HL-60/S4 treated with phorbol 12-myristate 13-acetate at 8.2 ng/mL for 4 days and 3 days (cell line): ENCODE measurements around the gene DDIT3.

Source experiments
- in situ Hi-C: fragments of 300-500 bp; cut with MboI; formaldehyde crosslinking; loops from 2 replicates; pipeline ENCODE4 v1.15.0; 2022; ENCODE audit warnings: low sequenced_read_pairs

The DDIT3 gene

DNA sequence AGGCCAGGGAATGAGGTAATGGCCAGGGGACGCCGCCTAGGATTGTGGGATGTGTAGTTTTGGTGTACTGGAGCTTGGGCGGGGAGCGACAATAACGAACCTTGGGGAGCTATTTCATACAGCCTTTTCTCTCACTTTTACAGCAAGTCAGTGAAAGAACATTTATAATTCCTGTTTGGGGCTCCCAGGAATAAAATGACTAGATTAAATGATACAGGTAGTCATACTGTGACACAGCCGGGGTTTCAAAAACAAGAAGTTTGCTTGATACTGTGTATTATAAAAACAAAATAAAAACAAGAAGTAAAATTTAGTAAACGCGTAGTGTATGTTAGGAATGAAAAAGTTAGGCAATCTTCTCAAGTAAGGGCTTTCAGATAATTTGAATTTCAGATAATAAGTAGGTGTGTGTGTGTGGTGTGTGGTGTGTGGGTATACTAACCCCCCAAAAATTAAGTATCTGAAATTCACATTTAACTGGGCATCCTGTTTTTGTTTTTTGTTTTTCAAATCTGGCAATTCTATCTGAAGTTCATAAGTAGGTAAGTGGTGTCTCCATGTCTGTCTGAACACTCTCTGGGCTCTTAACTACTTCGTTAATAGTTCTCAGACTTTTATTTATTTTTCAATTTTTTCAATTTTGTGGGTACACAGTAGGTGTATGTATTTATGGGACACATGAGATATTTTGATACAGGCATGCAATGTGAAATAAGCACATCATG, 27.1 kb upstream of the DDIT3 start:
- in situ Hi-C loops = no loop called here

GRCh38 chr12:57546438-57547287, 26.3 kb upstream of the DDIT3 start, which contains the start of gene DCTN2:
DCTN2 (minus strand) TSS chr12:57547192; CDS start chr12:57547063, 129 bp downstream.
- in situ Hi-C loops = no loop called here

- in situ Hi-C loops = no loop called here
Observed at GRCh38 chr12:57545809-57546437, 25.6 kb upstream of the DDIT3 start.

DNA sequence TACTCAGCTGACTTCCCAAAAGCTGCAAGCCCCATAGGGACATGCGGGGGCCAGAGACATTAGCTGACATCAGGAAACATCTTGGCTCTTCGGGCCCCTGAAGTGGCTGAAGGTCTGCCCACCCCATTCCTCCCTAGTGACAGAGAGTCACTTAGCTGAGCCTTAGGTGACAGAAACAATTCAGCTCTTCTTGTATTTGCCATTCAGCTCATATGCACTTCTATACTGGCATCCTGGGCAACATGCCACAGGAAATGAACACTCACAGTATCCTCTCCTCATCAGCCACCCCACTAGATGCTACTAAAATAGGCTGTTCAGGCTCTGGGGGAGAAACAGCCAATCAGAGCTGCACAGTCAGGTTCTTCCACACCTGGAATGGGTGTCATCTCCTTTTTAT, 23.3 kb upstream of the DDIT3 start:
- in situ Hi-C loops = no loop called here

- in situ Hi-C loops = no loop called here
Observed at GRCh38 chr12:57541717-57542116, 21.4 kb upstream of the DDIT3 start.

DNA sequence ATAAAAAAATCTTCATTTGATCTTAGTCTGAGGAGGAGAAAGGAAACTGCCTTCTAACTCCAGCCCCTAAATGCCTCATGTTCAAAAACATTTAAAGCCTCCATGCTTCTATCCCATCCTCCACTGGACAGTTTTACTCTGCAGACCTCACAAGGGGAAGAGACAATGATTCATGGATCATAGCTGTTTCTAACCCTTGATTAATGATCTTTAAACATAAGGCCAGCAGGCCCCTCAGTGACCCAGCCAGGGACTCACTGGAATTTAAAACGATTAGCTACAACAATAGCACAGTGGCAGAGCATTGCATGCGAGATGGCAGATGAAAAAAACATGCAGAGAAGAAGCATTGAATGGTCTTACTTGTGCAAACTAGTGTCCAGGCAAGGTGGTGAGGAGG, 20.7 kb upstream of the DDIT3 start:
- in situ Hi-C loops = no loop called here

- in situ Hi-C loops = no loop called here
Observed at GRCh38 chr12:57539134-57539768, 18.9 kb upstream of the DDIT3 start.

- in situ Hi-C loops = no loop called here
Observed at GRCh38 chr12:57536597-57536942, 16.3 kb upstream of the DDIT3 start.

DNA sequence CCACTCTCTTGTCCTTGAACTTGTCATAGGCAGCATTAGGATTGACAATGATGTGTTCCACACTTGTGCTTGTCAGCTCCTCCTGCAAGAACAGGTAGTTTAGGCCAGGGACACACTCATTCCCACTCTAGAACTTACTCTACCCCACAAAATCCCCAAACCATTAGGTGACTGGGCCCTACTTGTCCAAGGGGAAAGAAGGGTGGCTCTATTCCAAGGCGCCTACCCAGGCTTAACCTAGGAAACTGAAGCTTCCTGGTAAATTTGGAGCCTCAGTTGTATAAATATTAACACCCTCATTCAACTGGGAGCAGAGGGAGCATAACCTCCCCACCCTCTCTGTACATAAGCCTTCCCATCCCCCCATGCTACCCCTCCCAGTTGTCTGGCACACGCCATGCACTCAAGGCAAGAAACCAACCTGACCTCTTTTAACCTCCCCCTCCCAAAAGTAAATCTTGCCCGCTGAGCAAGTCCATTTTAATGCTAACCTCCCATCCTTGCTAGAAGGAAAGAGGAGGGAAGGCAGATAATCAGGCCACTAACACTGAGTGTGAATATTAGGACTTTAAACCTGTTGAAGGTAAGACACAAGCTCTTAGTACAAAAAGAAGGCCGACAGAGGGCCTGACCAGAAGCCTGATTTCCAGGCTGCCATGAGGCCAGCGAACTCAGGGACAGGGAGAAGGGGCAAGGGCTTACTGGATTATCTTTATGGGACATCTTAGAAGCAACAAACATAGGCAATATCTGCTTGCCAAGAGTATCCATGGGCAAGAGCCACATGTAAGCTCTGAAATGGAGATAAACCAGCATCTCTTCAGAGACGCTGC, 15.7 kb upstream of the DDIT3 start:
- in situ Hi-C loops = no loop called here

GRCh38 chr12:57534991-57535543, 14.8 kb upstream of the DDIT3 start:
- in situ Hi-C loops = no loop called here

DNA sequence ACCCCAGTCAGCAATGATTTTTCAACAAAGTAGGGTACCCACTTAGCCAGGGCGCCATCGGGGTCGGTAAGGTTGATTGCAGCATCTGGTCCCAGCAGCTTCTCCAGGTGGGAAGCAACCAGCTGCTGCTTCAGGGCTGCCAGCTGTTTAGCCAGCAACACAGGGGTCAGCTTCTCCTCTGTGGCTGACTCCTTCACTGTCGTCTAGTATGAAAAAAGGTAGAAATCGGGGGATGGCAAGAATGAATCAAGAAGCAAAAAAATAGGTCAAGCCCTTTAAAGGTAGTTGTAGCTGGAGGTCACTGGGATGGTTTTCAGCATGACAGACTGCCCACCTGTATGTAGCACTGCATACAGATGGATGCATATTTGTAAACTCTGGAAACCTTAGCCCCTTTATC, 13.9 kb upstream of the DDIT3 start:
- in situ Hi-C loops = no loop called here

- in situ Hi-C loops = no loop called here
Observed at GRCh38 chr12:57533108-57533507, 12.8 kb upstream of the DDIT3 start.

- in situ Hi-C loops = no loop called here
Observed at GRCh38 chr12:57531836-57532235, 11.5 kb upstream of the DDIT3 start.

DNA sequence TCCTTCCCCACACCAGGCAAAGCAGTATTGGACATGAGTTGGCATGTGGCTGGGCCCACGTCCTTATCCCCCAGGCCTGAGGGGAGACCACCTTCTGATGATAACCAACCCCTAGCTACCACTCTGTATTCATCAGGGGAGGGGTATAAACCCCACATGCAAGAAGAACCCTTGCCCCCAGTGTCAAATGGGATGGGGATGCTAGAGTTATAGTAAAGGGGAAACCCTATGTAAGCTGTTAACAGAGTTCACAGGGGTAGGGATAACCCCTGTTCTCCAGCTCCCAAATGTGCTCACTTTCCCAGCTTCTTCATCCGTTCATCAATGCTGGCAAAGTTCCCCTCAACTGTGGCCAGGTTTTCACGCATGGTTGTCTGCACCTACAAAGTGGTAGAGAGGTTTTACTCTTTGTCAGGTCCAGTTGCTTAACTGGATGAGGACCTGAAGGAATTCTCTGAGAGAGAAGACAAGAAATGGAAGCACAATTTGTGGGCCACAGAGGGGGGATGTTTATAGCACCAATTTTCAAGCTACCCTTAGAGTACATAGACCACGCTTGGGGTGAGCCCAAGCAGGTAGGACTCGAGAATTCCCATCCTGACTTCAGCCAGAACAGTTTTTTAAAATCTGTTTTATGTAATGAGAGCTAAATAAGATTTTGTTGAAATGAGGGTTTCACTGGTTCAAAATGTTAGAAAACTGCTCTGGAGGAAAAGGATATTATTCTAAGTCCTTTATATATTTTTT, 10.3 kb upstream of the DDIT3 start:
- in situ Hi-C loops = no loop called here

GRCh38 chr12:57529831-57530230, 9.5 kb upstream of the DDIT3 start:
- in situ Hi-C loops = no loop called here

DNA sequence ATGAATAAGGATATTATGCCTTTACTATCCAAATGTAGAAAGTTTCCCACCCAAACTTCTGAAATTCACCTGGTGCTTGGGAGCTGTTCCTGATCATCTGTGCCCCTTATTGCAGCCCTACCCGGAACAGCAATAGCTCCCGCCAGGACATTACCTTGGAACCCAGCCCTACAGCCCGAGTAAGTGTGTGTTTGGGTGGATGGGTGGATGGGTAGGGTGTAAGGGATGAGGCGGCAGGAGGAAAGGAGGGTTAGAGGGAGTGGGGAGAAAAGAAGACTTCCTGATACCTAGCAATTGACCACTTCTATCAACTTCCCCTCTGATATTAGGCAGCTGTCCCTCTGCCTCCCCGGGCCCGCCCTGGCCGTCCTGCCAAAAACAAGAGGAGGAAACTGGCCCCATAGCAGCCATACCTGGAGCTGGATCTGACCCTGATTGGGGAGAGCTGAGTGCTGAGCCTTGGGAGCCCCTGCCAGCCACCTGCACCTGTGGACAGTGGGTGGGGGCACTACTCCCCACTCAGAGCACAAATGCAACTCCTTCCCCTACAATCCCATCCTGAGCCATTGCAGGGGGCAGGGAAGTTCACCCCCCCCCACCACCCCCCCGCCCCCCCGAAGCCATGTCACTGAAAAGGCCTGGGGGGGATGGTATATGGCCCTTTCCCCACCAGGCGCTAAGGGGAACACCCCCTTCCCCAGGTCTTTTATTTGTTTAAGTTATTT, 8.7 kb upstream of the DDIT3 start:
- in situ Hi-C loops = no loop called here

- in situ Hi-C loops = no loop called here
Observed at GRCh38 chr12:57528176-57528575, 7.9 kb upstream of the DDIT3 start.

GRCh38 chr12:57527184-57527583, 6.9 kb upstream of the DDIT3 start:
- in situ Hi-C loops = no loop called here
